Non-pigmented ciliary epithelial cell (primary cell): ENCODE results near the gene RNF187.
"Not testable (repeated sequence)": the region's sequence is repeated elsewhere in the genome, so short reads cannot be mapped to it uniquely, and the experiment has no call there.

Experiments
- DNase-seq: peaks from one replicate; pipeline ENCODE4 v3.0.0-alpha.2; 2010; ENCODE audit warnings: low read depth

RNF187 gene

DNA sequence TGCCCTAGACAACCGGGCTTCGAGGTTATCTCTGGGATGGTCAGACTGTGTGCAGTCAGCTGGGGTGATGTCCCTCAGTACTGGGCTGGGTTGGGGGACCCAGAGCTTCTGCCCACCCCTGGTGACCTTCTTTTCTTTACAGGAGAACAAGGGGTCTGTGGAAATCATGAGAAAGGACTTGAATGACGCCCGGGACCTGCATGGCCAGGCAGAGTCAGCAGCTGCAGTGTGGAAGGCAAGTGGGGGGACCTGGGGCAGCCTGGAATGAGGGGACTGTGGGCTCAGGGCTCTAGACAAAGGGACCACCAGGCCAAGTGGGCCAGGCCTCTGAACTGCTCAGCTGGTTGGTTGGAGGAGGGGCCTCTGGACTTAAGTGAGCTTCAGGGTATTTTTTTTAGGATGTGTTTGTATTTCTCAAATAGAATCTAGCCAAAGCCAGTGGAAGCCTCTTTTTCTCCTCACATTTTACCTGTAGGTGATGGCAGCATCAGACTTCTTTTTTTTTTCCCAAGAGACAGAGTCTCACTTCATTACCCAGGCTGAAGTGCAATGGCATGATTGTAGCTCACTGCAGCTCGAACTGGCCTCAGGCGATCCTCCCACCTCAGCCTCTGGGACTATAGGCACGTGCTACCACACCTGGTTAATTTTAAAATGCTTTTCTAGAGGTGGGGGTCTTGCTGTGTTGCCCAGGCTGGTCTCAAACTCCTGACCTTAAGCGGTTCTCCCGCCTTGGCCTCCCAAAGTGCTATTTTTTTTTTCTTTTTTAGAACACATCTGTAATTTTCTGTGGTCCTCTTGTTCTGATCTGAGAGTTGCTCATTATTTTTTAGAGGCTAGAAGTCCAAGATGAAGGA, 1.9 kb downstream of the RNF187 start:
- DNase-seq: no peak

DNA sequence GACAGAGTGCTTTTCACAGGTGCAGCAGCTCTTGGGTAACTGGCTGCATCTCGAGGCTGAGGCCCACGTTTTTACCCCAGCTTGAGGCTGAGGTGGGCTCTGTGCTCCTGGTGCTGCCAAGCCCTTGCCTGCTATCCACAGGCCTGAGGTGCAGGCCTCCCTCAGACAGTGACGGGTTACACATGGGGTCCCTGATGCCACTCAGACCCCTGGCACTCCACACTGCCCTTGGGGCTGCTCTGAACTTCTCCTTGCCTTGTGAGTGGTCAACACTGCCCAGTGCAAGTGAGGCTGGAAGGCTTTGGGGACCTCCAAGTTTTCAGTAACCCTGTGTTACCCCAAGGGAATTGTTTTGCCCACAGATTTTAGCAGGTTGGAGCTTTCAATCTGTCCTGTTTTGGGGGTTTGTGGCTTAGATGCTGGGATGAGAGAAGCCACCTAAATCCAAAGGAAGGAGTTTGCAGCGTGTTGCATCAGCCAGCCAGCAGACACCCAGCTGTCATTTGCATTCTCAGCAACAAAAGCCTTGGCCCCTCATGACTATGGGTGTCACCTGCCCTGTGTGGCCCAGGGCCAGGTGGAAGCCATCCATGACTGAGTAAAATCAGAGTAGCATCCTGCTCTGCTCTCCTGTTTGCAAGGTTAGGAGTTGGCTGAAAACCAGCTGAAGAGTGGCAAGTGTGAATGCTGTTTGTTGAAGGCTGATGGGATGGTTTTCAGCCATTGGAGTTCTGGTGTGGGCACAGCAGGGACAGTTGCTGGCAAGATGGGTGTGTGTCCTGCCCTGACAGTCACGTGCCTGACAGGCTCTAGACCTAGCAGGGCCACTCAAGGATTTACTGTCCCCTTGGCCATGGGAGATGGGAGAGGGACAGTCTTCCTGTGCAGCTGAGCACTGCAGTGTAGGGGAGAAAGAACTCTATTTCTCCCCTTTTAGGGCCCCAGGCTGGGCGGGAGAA, 3.2 kb downstream of the RNF187 start:
- DNase-seq: no peak

DNA sequence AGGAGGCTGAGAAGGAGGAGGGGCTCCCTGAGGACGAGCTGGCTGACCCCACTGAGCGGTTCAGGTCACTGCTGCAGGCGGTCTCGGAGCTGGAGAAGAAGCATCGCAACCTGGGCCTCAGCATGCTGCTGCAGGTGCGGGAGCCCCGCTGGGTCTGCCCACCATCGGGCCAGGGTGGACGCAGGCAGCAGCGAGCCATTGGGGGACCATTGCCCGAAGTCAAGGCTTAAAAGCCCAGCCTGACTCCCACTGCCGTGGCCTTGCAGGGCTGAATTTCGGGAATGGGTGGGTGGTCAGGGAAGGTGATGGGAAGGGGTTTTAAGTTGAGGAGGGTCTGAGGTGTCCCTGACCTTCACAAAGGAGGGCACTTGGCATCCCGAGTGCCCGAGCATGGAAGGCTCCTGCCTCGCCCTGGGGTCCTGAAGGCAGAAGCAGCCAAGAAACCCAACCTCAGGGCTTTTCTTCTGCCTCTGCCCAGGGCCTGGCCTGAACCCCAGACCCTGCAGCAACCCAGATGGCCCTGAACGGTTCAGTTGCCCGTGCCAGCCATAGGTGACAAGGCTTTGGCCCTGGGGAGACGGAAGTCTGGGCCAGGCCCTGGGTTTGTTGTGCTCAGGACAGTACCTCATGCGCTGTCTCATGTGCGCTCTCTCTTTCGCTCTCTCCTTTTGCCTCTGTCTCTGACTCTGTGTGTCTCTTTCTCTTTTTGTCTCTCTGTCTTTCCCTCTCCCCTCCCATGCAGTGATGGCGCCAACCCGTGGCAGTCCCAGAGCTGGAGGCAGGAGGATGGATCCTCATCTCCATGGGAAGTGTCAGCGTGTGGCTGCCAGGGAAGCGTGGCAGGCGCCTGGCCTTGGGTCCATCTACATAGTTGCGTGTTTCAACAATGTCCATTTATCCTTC, 6.2 kb downstream of the RNF187 start:
- no peak for DNase-seq

DNA sequence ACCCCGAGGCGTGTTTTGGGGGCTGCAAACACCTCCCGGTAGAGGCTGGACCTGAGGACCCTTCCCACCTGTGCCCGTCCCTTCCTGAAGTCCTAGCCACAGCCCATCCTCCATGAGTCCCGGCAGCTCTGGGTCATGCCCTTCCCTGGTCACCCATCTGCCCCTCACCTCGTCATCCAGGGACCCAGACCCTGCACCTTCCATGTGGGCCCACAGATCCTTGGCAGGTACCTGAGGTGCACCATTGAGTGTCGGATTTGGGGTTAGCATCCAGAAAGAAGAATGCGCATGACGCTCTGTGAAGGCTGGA, 6.8 kb downstream of the RNF187 start:
- DNase-seq: no peak

DNA sequence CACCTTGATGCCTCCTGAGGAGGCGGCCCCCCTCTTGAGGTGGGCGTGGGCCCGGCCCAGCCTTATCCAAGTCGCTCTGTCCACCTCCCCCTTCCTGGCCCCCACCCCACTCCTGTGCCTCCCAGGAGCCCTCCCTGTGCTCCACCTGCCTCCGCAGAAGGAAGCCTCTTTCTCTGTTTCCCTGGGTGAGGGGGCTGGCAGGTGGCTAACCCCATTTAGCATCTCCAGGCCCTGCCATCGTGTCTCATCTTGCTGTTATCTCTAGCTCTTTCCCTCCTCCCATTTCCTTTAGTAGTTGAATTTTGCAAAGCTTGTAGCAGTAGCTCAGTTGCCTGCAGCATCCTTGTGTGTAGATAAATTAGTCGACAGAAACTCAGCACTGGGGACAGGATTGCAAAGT, 7.2 kb downstream of the RNF187 start:
- no peak for DNase-seq

DNA sequence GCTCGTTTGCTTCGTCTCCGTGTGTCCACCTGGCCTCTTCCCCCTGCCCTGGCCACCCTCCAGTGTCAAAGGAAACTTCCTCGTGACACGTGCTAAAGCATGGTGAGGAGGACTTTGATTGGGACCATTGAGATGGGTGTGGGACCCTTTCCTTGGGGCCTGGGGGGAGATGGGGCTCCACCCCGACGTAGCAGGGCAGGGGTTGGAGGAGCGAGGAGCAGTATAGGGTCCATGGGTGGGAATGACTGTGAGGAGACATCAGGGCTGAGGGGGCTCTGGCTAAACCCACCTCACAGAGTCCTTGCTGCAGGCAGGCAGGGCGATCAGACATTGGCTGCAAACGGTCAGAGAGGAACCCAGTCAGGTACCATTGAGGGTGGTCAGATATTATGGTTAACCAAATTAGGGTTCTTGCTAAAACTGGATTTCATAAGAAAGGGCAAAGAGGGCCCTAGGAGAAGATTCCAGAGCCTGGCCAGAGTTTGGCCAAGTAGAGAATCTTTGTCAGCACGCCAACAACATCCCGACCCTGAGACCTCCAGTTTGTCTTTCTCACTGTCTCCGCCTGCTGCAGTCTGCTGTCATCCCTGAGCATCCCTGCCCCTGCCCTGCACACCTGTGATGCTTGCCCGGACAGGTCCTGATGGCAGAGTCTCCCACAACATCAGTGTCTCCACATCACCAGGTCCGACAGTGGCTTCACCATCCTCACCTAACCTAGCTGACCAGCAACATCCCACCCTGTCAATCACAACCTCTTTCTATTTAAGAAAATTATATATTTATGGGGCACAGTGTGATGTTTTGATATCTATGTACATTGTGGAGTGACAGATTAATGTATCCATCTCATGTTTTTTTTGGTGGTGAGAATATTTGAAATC, 8.0 kb downstream of the RNF187 start:
- no peak for DNase-seq

DNA sequence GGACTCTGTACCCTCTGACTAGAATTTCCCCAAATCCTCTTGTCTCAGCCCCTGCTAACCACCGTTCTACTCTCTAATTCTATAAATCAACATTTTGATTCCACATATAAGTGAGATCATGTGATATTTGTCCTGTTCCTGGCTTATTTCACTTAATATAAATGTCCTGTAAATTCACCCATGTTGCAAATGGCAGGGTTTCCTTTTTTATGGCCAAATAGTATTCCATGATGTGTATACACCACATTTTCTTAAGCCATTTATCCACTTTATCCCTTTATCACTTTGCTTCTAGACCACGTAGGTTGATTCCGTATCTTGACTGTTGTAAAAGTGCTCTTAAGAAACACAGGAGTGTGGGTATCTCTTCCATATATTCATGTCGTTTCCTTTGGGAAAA, 8.9 kb downstream of the RNF187 start:
- DNase-seq: no peak

DNA sequence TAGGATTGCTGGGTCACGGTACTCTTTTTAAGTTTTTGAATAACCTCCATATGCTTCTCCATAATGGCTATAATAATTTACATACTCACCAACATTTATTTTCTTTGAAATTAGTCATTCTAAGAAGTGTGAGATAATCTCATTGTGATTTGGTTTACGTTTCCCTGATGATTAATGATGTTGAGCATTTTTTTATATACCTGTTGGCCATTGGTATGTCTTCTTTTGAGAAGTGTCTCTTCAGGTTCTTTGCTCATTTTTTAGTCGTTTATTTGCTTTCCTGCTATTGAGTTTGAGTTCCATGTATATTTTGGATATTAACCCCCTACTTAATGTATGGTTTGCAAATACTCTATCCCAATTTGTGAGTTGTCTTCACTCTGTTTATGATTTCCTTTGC, 9.3 kb downstream of the RNF187 start:
- DNase-seq: no peak

DNA sequence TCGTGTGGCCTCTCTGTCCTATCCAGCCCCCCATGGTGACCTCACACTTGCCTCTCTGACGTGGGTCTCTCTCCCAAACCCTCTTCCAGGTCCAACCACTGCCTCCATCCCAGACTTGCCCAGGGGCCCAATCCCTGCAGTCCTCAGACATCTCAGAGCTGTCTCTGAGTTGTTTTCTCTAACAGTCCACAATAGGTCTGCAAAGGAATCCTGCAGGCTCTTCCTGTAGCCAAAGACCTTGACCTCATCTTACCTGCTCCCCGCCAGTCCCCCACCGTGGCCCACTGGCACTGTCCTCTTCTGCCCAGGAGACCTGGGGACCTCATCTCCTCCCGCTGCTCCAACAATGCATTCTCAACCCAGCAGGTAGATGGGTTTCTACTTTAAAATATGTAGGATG, 10.0 kb downstream of the RNF187 start:
- DNase-seq: no peak

DNA sequence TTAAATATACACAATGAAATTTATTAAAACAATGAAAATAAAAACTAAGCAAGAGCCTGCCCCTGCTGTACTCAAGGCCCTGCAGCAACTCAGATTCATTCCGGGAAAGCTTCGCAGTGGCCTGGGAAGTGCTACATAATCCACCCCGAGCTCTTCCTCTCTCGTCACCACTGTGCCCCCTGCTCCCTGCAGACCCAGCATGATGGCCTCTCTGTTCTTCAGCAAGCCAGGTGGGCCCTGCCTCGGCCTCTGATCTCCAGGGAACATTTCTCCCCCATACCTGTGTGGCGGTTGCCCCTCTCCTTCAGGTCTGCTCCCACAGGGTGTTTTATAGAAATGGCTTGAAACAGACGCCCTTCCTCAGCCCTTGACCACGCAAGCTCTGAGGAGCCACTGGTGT, 10.6 kb downstream of the RNF187 start:
- DNase-seq: no peak

DNA sequence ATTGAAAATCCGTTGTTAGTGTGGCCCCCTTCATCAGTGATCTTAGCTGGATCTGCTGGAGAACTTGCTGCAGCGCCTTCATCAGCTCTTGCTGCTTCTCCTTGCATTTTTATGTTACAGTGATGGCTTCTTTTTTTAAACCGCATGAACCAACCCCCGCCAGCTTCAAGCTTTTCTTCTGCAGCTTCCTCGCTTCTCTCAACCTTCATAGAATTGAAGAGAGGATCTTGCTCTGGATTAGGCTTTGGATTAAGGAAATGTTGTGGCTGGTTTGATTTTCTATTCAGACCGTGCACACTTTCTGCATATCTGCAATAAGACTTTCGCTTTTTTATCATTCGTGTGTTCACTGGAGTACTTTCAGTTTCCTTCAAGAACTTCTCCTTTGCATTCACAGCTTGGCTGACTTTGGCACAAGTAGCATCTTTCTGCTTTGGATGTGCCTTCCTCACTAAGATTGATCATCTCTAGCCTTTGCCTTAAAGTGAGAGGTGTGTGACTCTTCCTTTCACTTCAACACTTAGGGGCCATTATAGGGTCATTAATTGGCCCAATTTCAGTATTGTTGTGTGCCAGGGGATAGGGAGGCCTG, 13.1 kb downstream of the RNF187 start:
- no peak for DNase-seq

DNA sequence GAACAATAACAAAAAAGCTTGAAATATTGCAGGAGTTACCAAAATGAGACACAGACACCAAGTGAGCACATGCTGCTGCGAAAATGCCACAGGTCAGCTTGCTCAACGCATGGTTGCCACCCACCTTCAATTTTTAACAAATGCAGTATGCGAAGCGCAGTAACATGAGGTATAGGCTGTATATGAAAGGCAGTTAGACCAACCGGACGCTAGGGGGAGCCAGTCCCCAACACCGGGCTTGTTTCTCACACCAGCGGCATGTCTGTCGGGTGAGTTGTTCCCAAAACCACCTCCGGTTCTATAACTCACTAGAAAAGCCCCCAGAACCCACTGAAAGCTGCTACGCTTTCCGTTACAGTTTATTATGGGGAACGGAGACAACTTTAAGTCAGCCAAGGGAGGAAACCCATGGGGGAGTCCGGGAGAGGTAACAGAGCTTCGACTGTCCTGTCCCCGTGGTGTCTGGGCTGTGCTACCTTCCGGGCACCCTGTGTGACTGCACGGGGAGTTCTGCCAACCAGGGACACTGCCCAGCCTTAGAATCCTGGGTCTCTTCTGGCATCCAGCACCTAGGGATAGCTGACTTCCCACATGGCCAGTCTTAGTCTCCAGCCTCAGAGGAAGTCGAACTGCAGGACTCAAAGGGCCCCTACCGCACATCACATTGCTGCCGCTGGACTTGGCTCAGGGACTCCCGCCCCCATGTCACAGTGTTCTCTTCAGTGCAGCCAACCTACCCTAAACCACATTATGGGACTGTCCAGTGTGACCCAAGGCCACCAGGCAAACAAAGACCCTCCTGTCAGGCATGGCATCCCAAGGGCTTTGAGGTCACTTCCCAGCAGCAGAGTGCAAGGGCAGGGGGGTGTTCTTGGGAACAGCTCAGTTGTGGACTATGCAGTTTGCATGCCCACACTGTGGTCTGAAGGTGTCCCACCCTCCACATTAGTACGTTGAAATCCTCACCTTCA, 14.0 kb downstream of the RNF187 start:
- DNase-seq: peak; percentile 59

DNA sequence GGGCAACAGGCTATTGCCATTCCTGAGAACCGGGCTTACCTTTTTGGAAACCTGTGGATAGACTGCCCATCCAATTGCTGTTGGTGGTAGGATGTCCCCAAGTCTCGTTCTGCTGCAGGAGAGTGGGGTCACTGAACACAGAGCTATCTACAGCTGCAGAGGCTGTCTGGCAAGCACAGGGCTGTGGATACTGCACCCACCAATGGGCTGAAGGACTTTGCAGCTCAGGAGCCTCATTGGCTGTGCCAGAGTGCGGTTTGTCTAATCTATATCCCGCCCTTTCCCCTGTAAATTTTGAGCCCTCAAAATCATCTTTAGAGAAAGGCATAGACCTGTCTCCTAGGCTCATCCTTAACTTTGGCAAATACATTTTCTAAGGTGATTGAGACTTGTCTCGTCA, 15.3 kb downstream of the RNF187 start:
- no peak for DNase-seq

DNA sequence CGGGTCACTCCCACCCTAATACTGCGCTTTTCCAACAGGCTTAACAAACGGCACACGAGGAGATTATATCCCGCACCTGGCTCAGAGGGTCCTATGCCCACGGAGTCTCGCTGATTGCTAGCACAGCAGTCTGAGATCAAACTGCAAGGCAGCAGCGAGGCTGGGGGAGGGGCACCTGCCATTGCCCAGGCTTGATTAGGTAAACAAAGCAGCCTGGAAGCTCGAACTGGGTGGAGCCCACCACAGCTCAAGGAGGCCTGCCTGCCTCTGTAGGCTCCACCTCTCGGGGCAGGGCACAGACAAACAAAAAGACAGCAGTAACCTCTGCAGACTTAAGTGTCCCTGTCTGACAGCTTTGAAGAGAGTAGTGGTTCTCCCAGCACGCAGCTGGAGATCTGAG, 18.8 kb downstream of the RNF187 start:
- DNase-seq: not testable (repeated sequence)

DNA sequence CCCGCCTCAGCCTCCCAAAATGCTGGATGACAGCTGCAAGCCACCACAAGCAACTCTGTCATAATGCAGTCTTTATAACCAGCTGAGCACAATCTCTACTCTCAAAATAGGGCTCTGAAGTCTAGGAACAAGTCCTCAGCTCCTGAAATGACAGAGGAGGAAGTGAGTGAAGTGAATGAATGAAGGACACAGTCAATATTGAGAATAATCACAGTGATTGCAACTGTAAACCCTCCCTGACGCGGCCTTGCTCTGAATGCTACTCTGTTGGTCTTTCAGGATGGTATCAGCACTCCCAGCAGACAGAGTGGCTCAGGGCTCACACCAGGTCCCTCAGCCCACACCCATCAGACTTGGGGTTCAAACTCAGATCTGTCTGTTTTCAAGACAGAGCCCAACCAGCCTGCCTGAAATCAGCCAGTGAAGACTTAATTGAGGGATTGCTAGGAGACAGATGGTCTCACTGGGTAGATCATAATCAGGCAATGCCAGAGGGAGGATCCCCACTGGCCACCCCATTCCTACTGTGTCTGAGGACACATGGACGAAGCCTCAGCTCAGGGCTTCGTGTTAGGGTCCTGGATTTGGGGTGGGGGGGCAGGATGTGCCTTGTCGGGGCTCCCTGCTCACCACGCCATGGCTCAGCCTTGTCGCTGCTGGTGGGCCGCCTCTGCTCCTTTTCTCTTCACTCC, 20.9 kb downstream of the RNF187 start:
- DNase-seq: no peak

DNA sequence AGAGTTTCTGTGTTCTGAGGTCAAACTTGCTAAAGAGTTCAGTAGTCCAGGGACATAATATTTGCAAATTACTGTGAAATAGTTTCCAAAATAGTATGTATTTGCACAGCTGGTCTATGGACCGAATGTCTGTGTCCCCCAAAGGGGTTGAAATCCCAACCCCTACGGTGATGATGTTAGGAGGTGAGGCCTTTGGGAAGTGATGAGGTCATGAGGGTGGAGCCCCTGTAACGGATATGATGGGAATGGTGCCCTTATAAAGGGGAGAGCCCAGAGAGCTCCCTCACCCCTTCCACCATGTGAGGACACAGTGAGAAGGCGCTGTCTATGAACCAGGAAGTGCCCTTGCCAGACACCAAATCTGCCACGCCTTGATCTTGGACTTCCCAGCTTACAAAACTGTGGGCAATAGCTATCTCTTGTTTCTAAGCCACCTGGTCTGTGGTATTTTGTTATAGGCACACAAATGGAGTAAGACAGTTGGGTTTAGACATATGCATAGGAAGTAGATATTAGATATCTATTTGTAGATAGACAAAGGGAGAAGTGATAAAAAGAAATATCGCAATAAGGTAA, 21.7 kb downstream of the RNF187 start:
- no peak for DNase-seq

DNA sequence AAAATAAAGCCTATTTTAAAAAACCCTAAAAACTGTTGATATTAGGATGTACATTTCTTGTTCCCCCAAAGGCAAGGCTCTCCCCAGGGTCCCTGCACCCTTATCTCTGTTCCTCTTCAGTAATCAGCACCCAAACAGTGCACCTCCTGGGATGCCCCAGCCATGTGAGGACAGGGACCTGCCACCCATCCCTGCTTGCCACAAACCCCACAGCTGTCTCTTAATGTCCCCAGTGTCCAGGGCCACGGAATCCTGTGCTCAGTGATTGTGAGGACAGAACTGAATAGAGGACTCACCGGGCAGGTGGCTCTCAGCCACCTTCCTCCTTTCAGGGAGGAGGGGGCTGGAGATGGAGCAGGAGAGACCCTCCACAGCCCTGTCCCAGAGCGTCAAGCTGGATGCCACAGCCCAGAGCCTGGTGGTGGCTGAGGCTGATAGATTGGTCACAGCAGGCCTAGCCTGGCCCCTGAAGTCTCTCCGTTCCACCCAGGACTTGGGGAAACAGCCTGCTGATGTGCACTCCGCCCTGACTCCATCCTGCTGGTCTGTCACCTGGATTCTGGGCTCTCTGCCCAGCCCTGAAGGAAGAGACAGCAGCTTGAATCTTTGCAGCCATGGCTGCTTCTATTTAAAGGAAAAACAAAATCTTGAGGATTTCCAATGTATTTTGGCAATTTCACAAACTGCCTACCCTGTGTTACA, 23.1 kb downstream of the RNF187 start:
- no peak for DNase-seq

DNA sequence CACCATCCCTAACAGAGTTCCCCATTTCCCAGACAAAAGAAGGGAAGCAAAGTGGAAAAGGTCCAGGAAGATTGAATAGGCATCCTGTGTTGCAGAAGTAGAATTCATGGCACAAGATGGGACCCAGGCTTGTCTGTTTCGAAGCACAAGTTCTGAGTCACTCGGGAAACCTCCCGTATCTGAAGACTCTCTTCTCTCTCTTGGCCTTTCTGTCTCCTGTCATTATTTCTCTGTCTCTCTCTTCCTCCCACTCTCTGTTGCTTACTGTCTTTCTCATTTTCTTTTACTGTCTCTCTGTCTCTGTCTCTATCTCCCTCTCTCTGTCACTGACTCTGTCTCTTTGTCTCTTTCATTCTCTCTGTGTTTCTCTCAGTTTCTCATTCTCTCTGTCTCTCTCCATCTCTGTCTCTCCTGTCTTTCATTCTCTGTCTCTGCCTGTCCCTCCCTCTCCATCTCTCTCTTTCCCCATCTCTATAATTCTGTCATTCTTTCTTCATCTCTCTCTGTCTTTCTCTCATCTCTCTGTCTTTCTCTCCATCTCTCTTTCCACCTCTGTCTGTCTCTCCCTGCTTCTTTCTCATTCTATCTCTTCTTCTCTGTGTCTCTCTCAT, 23.7 kb downstream of the RNF187 start:
- no peak for DNase-seq
